ENCODE measurements around the gene PAM16. TPM values are rescaled to one million over a fixed set of nuclear protein-coding genes. Genes with fewer than 3 reads are reported as not detected.
"Not testable (repeated sequence)": the region's sequence is repeated elsewhere in the genome, so short reads cannot be mapped to it uniquely, and the experiment has no call there.

PAM16 gene
- total RNA-seq, 2 donors from 2014 or later, result 46.6 to 48.2 TPM

DNA sequence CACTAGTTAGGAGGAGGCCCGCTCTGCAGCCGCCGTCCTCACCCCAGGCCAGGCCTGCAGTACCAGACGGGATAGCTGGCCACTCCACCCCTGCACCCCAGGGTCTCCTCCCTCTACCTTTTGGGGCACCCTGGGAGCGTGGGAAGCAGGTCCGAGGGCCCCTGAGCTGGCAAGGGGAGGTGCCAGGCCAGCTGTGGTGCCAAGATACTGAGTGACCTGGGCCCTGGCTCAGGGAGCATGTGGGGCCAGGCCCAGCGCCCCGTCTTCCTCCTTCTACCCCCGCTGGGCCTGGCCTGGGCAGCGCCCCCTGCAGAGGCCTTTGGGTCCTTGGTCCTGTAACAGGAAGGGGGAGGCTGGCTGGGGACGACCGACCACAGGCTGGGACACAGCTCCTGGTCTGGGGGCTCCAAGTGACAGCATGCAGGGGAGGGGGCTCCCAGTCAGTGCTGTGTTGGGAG, 13.0 kb downstream of the PAM16 start:
- ATAC-seq (replicated peaks in 1 of 2) (no peak), DNase-seq (no peak)
- no peaks in the 10 kb centered on the region for H3K4me1 Mint-ChIP-seq (ENCODE audit: low read depth)
- H3K27me3 Mint-ChIP-seq (ENCODE audit: low read depth), result no peaks in the 10 kb centered on the region
- peaks cover 0 to 3% of the 10 kb centered on the region in 2 donors for H3K36me3 Mint-ChIP-seq (ENCODE audit: insufficient read depth in 2 of 2)
- H3K27ac Mint-ChIP-seq, result no peak overlapping the region
- H3K9me3 Mint-ChIP-seq, result no peaks in the 10 kb centered on the region
- no peak overlapping the region for H3K4me3 Mint-ChIP-seq

DNA sequence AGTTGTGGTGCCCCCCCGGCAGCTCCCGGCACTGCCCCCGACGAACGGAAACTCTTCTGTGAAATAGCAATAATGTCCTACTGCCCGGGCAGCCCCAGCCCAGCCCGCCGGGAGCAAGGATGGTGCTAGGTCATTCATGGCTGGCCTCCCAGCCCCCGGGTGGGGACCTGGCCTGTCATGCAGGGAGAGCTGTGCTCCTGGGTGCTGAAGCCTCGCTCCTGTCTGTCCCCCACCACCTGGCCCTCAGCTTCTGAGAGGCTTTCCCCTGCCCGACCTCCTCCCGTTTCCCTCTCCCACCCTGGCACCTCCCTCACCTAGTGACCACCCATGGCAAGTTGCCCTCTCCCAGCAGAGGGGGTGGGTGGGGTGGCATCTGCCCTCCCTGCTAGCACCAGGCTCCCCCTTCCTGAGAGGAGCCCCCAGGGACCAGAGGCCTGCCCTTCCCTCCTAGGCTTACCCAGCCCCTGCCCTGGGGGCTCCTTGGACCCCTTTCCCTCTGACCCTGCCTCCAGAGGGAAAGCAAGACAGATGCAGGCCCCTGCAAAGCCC, 13.5 kb downstream of the PAM16 start:
- ATAC-seq (replicated peaks in 1 of 2) (no peak), DNase-seq (no peak)
- Mint-ChIP-seq H3K36me3 (ENCODE audit: insufficient read depth in 2 of 2) (peaks cover 0 to 3% of the 10 kb centered on the region in 2 donors), H3K4me1 (ENCODE audit: low read depth) (no peaks in the 10 kb centered on the region), H3K9me3 (no peaks in the 10 kb centered on the region), H3K27ac (no peak overlapping the region), H3K4me3 (no peak overlapping the region), H3K27me3 (ENCODE audit: low read depth) (no peaks in the 10 kb centered on the region)

DNA sequence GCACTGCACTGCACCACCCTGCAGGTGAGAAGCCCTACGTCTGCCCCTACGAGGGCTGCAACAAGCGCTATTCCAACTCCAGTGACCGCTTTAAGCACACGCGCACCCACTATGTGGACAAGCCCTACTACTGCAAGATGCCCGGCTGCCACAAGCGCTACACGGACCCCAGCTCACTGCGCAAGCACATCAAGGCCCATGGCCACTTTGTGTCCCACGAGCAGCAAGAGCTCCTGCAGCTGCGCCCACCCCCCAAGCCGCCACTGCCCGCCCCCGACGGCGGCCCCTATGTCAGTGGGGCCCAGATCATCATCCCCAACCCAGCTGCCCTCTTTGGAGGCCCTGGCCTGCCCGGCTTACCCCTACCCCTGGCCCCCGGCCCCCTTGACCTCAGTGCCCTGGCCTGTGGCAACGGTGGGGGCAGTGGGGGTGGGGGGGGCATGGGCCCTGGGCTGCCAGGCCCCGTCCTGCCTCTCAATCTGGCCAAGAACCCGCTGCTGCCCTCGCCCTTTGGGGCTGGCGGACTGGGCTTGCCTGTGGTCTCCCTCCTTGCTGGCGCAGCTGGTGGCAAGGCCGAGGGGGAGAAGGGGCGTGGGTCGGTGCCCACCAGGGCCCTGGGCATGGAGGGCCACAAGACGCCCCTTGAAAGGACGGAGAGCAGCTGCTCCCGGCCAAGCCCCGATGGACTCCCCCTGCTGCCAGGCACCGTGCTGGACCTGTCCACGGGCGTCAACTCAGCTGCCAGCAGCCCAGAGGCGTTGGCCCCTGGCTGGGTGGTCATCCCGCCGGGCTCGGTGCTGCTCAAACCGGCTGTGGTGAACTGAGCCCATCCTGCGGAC, 14.2 kb downstream of the PAM16 start:
- Mint-ChIP-seq H3K36me3 (ENCODE audit: insufficient read depth in 2 of 2) (peaks cover 0 to 3% of the 10 kb centered on the region in 2 donors), H3K9me3 (no peaks in the 10 kb centered on the region), H3K4me1 (ENCODE audit: low read depth) (no peaks in the 10 kb centered on the region), H3K27me3 (ENCODE audit: low read depth) (no peaks in the 10 kb centered on the region), H3K27ac (no peak overlapping the region), H3K4me3 (no peak overlapping the region)
- no peak for ATAC-seq (replicated peaks in 1 of 2)
- DNase-seq, result no peak

DNA sequence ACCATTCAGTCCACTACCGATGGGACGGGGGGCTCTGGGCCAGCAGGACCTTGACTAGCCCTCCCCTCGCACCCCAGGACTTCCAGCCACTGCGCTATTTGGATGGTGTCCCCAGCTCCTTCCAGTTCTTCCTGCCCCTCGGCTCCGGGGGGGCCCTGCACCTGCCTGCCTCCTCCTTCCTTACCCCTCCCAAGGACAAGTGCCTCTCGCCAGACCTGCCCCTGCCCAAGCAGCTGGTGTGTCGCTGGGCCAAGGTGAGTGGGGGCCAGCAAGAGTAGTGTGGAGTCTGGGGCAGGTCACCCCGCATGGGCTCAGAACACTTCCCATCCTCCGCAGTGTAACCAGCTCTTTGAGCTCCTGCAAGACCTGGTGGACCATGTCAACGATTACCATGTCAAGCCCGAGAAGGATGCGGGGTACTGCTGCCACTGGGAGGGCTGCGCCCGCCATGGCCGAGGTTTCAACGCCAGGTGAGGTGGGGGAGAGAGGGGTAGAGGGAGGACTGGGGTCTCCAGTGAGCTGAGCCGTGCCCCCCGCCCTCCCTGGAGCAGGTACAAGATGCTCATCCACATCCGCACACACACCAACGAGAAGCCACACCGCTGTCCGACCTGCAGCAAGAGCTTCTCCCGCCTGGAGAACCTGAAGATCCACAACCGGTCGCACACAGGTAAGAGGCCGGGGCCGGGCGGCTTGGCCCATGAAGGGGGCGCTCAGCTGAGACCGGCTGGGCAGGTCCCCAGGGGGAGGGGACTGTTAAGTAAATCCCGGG, 16.2 kb downstream of the PAM16 start:
- DNase-seq, result no peak
- Mint-ChIP-seq H3K36me3 (ENCODE audit: insufficient read depth in 2 of 2) (peaks cover 0 to 3% of the 10 kb centered on the region in 2 donors), H3K9me3 (no peaks in the 10 kb centered on the region), H3K4me3 (no peak overlapping the region), H3K27ac (no peak overlapping the region), H3K27me3 (ENCODE audit: low read depth) (no peaks in the 10 kb centered on the region), H3K4me1 (ENCODE audit: low read depth) (no peaks in the 10 kb centered on the region)
- no peak for ATAC-seq (replicated peaks in 1 of 2)

DNA sequence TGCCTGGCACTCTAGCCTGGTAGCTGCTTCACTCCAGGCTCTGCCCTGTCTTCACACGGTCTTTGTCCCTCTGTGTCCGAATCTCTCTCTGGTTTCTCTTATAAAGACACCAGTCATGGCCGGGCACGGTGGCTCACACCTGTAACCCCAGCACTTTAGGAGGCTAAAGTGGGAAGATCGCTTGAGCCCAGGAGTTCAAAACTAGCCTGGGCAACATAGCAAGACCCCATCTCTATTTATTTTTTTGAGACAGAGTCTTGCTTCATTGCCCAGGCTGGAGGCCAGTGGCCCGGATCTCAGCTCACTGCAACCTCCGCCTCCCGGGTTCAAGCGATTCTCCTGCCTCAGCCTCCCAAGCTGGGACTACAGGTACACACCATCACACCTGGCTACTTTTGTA, 17.4 kb downstream of the PAM16 start:
- not testable (repeated sequence) for H3K9me3 Mint-ChIP-seq; H3K4me1 Mint-ChIP-seq (ENCODE audit: low read depth); H3K27ac Mint-ChIP-seq; H3K36me3 Mint-ChIP-seq (ENCODE audit: insufficient read depth in 2 of 2); DNase-seq; H3K4me3 Mint-ChIP-seq; H3K27me3 Mint-ChIP-seq (ENCODE audit: low read depth); ATAC-seq (replicated peaks in 1 of 2)

DNA sequence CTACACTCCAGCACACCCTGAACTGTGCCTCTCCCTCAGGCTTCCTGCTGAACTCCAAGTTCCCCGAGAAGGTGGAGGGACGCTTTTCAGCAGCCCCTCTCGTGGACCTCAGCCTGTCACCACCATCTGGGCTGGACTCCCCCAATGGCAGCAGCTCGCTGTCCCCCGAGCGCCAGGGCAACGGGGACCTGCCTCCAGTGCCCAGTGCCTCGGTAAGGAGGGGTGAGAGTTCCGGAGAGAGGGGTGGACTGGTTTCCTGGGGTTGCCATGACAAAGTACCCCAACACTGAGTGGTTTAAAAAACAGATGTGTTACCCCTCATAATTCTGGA, 17.8 kb downstream of the PAM16 start:
- H3K36me3 Mint-ChIP-seq (ENCODE audit: insufficient read depth in 2 of 2), result no peaks in the 10 kb centered on the region
- DNase-seq (no peak), ATAC-seq (replicated peaks in 1 of 2) (no peak)
- no peak overlapping the region for H3K4me3 Mint-ChIP-seq
- H3K9me3 Mint-ChIP-seq, result no peaks in the 10 kb centered on the region
- H3K4me1 Mint-ChIP-seq (ENCODE audit: low read depth), result no peaks in the 10 kb centered on the region
- no peaks in the 10 kb centered on the region for H3K27me3 Mint-ChIP-seq (ENCODE audit: low read depth)
- no peak overlapping the region for H3K27ac Mint-ChIP-seq

DNA sequence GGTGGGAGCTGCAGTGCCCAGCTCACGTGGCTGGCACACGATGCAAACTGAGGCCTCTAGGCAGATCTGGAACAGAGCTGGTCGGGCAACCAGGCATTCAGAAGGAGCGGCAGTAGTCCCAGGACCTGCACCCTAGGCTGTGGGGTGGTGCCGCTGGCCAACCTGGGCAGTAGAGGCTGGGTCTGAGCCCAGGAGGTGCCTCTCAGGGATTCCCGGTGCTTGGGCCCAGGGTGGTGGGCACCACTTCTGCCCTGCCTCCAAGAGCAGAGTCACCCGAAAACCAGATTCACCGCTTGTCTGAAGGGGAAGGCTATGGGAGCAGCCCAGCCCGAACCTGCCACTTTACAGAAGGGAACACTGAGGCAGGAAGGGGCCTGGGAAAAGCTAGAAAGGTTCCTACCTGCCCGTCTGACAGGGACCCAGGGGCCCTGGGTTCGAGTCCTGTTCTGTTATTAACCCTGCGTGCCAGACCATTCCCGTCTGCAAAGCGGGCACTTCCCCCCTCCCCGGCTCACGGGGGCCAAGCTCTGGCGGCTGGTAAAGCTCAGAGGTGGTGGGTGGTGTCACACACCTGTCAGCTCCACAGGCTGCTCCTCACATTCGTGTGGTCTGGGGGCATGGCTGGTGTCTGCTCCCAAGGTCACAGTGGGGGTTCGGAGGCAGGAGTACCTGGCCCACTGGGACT, 18.4 kb downstream of the PAM16 start:
- no peaks in the 10 kb centered on the region for H3K36me3 Mint-ChIP-seq (ENCODE audit: insufficient read depth in 2 of 2)
- ATAC-seq (replicated peaks in 1 of 2) (no peak), DNase-seq (no peak)
- H3K9me3 Mint-ChIP-seq, result no peaks in the 10 kb centered on the region
- no peak overlapping the region for H3K4me3 Mint-ChIP-seq
- no peak overlapping the region for H3K27ac Mint-ChIP-seq
- no peaks in the 10 kb centered on the region for H3K27me3 Mint-ChIP-seq (ENCODE audit: low read depth)
- H3K4me1 Mint-ChIP-seq (ENCODE audit: low read depth), result no peaks in the 10 kb centered on the region

DNA sequence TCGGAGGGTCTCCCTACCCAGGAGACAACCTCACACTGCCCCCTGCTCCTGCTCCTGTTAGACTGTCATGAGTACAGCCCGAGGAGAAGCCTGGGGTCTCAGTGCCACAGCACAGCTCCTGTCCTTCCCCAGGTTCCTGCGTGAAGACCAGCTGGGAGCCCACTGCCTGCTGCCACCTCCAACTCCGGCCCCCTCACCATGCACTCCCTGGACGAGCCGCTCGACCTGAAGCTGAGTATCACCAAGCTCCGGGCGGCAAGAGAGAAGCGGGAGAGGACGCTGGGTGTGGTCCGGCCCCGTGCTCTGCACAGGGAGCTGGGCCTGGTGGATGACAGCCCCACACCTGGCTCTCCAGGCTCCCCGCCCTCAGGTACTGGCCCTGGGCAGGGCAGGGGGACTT, 19.0 kb downstream of the PAM16 start:
- H3K9me3 Mint-ChIP-seq, result no peaks in the 10 kb centered on the region
- H3K4me1 Mint-ChIP-seq (ENCODE audit: low read depth), result no peaks in the 10 kb centered on the region
- H3K4me3 Mint-ChIP-seq, result no peak overlapping the region
- ATAC-seq (replicated peaks in 1 of 2), result no peak
- no peaks in the 10 kb centered on the region for H3K27me3 Mint-ChIP-seq (ENCODE audit: low read depth)
- H3K36me3 Mint-ChIP-seq (ENCODE audit: insufficient read depth in 2 of 2), result no peaks in the 10 kb centered on the region
- no peak for DNase-seq
- no peak overlapping the region for H3K27ac Mint-ChIP-seq

DNA sequence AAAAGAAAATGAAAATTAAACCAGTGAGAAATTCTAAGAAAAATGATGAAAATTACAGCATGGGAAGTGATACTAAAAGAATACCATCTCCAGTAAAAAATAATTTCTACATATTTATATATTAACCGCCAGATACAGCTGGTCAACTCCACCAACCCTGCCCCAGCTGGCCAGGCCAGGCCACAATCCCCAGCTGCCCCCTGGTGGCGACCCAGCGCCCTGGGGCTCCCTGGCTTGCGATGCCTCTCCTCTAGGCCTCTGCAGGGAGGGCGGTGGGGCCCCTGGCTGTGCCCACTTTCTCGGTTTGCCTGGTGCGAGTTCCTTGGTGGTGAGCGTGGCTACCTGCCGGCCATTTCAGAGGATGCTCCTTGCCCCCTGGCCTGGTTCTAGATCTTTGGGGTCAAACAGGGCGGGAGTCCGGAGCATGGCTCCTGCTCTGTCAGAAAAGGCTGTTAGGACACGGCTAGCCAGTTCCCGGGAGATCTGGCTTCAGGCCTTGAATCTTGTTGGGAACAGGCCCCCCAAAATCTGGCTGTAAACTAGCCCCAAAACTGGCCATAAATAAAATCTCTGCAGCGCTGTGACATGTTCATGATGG, 20.7 kb downstream of the PAM16 start:
- DNase-seq, result peak; percentile 84 to 86
- ATAC-seq (replicated peaks in 1 of 2), result peak; percentile 78 to 81
- H3K9me3 Mint-ChIP-seq, result no peaks in the 10 kb centered on the region
- no peaks in the 10 kb centered on the region for H3K36me3 Mint-ChIP-seq (ENCODE audit: insufficient read depth in 2 of 2)
- no peaks in the 10 kb centered on the region for H3K4me1 Mint-ChIP-seq (ENCODE audit: low read depth)
- no peak overlapping the region for H3K4me3 Mint-ChIP-seq
- H3K27ac Mint-ChIP-seq, result no peak overlapping the region
- no peaks in the 10 kb centered on the region for H3K27me3 Mint-ChIP-seq (ENCODE audit: low read depth)

DNA sequence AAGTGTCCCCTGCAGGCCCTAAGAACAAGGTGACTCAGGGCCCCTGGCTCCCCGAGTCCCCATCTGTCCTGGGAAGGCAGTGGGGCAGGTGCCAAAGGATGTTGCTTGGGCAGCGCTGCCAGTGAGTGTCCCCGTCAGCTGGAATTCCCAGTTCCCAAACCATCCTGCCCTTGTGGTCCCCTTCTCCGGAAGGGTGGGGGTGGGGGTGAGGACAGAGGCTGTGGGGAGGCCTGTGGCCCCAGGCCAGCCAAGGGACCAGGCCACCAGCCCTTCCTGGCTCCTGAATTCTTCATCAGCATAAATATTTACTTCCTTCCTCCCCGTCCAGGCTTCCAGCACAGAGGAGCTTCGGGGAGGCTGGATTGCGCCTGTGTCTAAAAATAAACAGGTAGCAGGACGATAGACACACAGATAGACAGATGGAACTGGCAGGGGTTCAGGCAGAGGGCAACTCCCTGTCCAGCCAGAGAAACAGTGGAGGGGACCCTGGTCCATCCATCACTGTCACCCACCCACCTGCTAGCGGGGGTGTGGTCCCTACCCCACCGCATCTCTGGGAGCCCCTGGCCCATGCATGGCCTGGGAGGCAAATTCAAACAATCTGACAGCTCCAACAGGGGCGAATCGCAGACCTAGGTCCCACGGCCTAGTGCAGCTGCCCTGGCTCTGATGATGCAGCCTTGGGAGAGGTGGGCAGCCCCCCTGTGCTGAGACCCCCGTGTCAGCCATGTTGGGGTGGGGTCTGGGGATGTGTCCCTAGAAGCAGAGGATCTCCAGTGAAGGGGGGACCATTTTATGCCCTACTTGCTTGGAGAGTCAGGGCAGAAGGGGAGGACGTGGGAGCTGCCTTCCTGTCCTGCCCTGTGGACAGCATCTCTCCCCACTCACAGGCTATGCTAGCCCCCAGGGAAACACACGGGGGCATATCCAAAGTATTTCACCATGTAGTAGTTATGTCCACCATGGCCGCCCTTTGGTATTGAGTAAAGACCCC, 22.0 kb downstream of the PAM16 start:
- Mint-ChIP-seq H3K27me3 (ENCODE audit: low read depth) (no peaks in the 10 kb centered on the region), H3K9me3 (no peaks in the 10 kb centered on the region), H3K4me3 (no peak overlapping the region), H3K27ac (no peak overlapping the region), H3K36me3 (ENCODE audit: insufficient read depth in 2 of 2) (no peaks in the 10 kb centered on the region), H3K4me1 (ENCODE audit: low read depth) (no peaks in the 10 kb centered on the region)
- ATAC-seq (replicated peaks in 1 of 2) (no peak), DNase-seq (no peak)

DNA sequence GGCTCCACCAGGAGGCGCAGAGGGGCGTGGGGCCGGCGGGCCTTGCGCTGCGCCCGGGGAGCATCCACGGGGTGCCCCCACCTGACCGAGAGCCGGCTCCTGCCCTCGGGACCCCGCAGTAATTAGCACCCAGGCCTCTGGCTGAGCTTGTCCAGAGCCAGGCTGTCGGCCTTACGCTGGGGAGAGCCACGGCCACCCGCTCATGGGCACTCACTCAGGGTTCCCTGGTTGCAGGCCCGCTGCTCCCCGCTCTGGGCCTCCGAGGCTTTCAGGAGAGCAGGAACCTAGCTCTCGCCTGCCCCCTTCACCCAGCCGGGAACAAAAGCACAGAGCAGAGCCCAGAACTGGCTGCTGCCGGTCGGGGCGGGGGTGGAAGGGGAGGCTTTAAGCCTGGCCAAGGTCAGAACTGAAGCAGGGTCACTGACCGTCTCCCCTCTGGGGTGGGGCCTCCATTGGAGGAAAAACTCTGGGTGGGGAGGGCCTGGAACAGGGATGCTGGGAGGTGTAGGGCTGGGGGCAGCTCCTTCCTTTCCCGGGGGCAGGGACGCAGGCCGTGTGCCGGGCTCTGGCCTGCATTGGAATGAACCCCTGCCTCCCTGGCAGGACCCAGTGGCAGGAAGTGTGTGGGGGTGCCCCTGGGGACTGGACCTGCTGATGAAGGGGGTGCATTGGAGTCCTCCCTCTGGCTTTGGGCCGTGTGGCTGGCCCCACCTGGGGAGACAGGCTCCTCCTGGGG, 22.9 kb downstream of the PAM16 start:
- no peak overlapping the region for H3K27ac Mint-ChIP-seq
- peak; percentile 71 to 75 for ATAC-seq (replicated peaks in 1 of 2)
- no peaks in the 10 kb centered on the region for H3K36me3 Mint-ChIP-seq (ENCODE audit: insufficient read depth in 2 of 2)
- no peaks in the 10 kb centered on the region for H3K4me1 Mint-ChIP-seq (ENCODE audit: low read depth)
- no peaks in the 10 kb centered on the region for H3K27me3 Mint-ChIP-seq (ENCODE audit: low read depth)
- H3K9me3 Mint-ChIP-seq, result no peaks in the 10 kb centered on the region
- H3K4me3 Mint-ChIP-seq, result peak overlapping the region; percentile 57 to 73
- peak; percentile 64 to 67 for DNase-seq

All from activated T-cell treated with anti-CD3 and anti-CD28 coated beads, Interleukin-2, amount 50 U/mL, for 72 hours (primary cell).